A549 (cell line): ENCODE measurements around the gene DSCAML1. TPM values are rescaled to one million over a fixed set of nuclear protein-coding genes. Genes with fewer than 3 reads are reported as not detected.

Experiments
- ATAC-seq, 2 experiments: fragments of 200-7000 bp in 1 of 2; fragments of >200 bp in 1 of 2; cut with Nextera tagmentation in 1 of 2; cut with Tn5 transposase in 1 of 2; 3 replicates each; pipeline versions ENCODE4 v1.8.0 to v1.9.1; 2018 to 2020; ENCODE audit warnings: mild to moderate bottlenecking in 1 of 2, moderate library complexity in 1 of 2
- CTCF ChIA-PET: fragments of 300-600 bp; sonication (Branson Sonifier 250); formaldehyde crosslinking; extraction: SDS; loops from one replicate; lab custom pipeline; 2021; ENCODE audit warnings: antibody characterized with exemption, inconsistent platforms; lab: Yijun Ruan, JAX
- POLR2A ChIA-PET: fragments of 350-600 bp; formaldehyde crosslinking; extraction: SDS; loops from one replicate; lab custom pipeline; 2021; ENCODE audit warnings: antibody characterized with exemption, inconsistent platforms; lab: Yijun Ruan, JAX
- DNase-seq, 2 experiments: peaks; one replicate each; pipeline versions ENCODE4 v3.0.0 to v3.0.0-alpha.2; 2011 to 2016; ENCODE audit warnings: low read depth in 1 of 2, low spot score in 1 of 2
- FAIRE-seq: peaks from 2 replicates; lab custom pipeline; 2011; peaks lifted over from hg19 to GRCh38; lab: Jason Lieb, UNC
- H3K27ac ChIP-seq, 2 experiments: fragments of >200 bp; sonication (Bioruptor Twin); formaldehyde crosslinking; 3 replicates each; pipeline ENCODE4 v1.5.1; 2016 to 2017
- H3K4me1 ChIP-seq: fragments of >200 bp; sonication (Bioruptor Twin); formaldehyde crosslinking; 3 replicates; pipeline ENCODE4 v1.6.1; 2016
- H3K4me2 ChIP-seq: fragments of >200 bp; sonication (Bioruptor Twin); formaldehyde crosslinking; 3 replicates; pipeline ENCODE4 v1.6.1; 2016
- H3K4me3 ChIP-seq: fragments of >200 bp; sonication (Bioruptor Twin); formaldehyde crosslinking; 3 replicates; pipeline ENCODE4 v1.5.1; 2016
- H3K9me3 ChIP-seq: fragments of >200 bp; sonication (Bioruptor Twin); formaldehyde crosslinking; 3 replicates; pipeline ENCODE4 v1.6.1; 2016
- CBX2 ChIP-seq: fragments of 200-600 bp; sonication (generic); IDR thresholded peaks from 2 replicates; pipeline ENCODE4 v1.6.1; 2016; ENCODE audit warnings: low read depth, mild to moderate bottlenecking, borderline replicate concordance
- E2F6 ChIP-seq: IDR thresholded peaks from 2 replicates; pipeline ENCODE4 v1.6.1; 2012; ENCODE audit warnings: low read depth, borderline replicate concordance
- EHF ChIP-seq: fragments of 250-450 bp; sonication (Bioruptor Pico); IDR thresholded peaks from 2 replicates; pipeline ENCODE4 v1.5.0; 2020; ENCODE audit warnings: mild to moderate bottlenecking
- EP300 ChIP-seq, 2 experiments: fragments of >200 bp; sonication (Bioruptor Twin); formaldehyde crosslinking; IDR thresholded peaks; 2 replicates in 1 of 2; 3 replicates in 1 of 2; pipeline ENCODE4 v1.6.1; 2016 to 2017
- FOSB ChIP-seq: fragments of 250-450 bp; sonication (Bioruptor Pico); IDR thresholded peaks from 2 replicates; pipeline ENCODE4 v1.5.0; 2020; ENCODE audit warnings: mild to moderate bottlenecking, moderate library complexity
- FOXS1 ChIP-seq: fragments of 250-450 bp; sonication (Bioruptor Pico); IDR thresholded peaks from 2 replicates; pipeline ENCODE4 v1.5.0; 2020; ENCODE audit warnings: mild to moderate bottlenecking, moderate library complexity
- GATA3 ChIP-seq: IDR thresholded peaks from 2 replicates; pipeline ENCODE4 v1.6.1; 2012; ENCODE audit warnings: borderline replicate concordance
- HES2 ChIP-seq: fragments of >200 bp; sonication (Bioruptor Twin); formaldehyde crosslinking; IDR thresholded peaks from 2 replicates; pipeline ENCODE4 v1.6.1; 2016
- HMGXB4 ChIP-seq: fragments of 250-450 bp; sonication (Bioruptor Pico); IDR thresholded peaks from 2 replicates; pipeline ENCODE4 v1.5.0; 2021; ENCODE audit warnings: mild to moderate bottlenecking, moderate library complexity, borderline replicate concordance
- HOXB13 ChIP-seq: fragments of 250-450 bp; sonication (Bioruptor Pico); IDR thresholded peaks from 2 replicates; pipeline ENCODE4 v1.5.0; 2020; ENCODE audit warnings: low read depth, mild to moderate bottlenecking, moderate library complexity
- KDM1A ChIP-seq: fragments of 200-600 bp; sonication (generic); IDR thresholded peaks from 2 replicates; pipeline ENCODE4 v1.6.1; 2016; ENCODE audit warnings: low read depth, mild to moderate bottlenecking
- KDM5A ChIP-seq: fragments of 200-600 bp; sonication (generic); IDR thresholded peaks from 2 replicates; pipeline ENCODE4 v1.6.1; 2016; ENCODE audit warnings: antibody characterized with exemption, mild to moderate bottlenecking
- MAX ChIP-seq: IDR thresholded peaks from 2 replicates; pipeline ENCODE4 v1.6.1; 2012
- MYC ChIP-seq: IDR thresholded peaks from 2 replicates; pipeline ENCODE4 v1.6.1; 2012; ENCODE audit warnings: mild to moderate bottlenecking, inconsistent platforms, low read length, improper control_type of control experiment, borderline replicate concordance
- NFE2L2 ChIP-seq: fragments of 150-350 bp; conservative IDR thresholded peaks from 2 replicates; pipeline ENCODE4 v1.6.1; 2014; ENCODE audit warnings: low read length
- NR3C1 ChIP-seq: fragments of >200 bp; sonication (Bioruptor Twin); formaldehyde crosslinking; IDR thresholded peaks from 3 replicates; pipeline ENCODE4 v1.6.1; 2017
- RNF2 ChIP-seq: fragments of 200-600 bp; sonication (generic); IDR thresholded peaks from 2 replicates; pipeline ENCODE4 v1.6.1; 2016; ENCODE audit warnings: low read depth, mild to moderate bottlenecking, antibody characterized with exemption, moderate library complexity, borderline replicate concordance
- TFCP2L1 ChIP-seq: fragments of 250-450 bp; sonication (Bioruptor Pico); IDR thresholded peaks from 2 replicates; pipeline ENCODE4 v1.5.0; 2021; ENCODE audit warnings: mild to moderate bottlenecking
- ZC3H11A ChIP-seq: fragments of 450-650 bp; IDR thresholded peaks from 2 replicates; pipeline ENCODE4 v1.6.1; 2014; ENCODE audit warnings: antibody characterized with exemption, mild to moderate bottlenecking
- ZFP36 ChIP-seq: fragments of 450-650 bp; IDR thresholded peaks from 2 replicates; pipeline ENCODE4 v1.6.1; 2014; ENCODE audit warnings: borderline replicate concordance; ENCODE audit not compliant: partially characterized antibody
- WGBS: methylation state at CpG from one replicate; pipeline ENCODE4 v1.1.6; 2017; ENCODE audit errors: missing lambda C conversion rate; 5-methylcytosine and 5-hydroxymethylcytosine counted together
- polyA plus RNA-seq, 4 experiments: library from polyadenylated mRNA; depleted of rRNA in 3 of 4; stranded (reverse); fragments of >200 nt; fragmentation: RNase III in 1 of 4; extraction: RNeasy Plus Mini Kit Qiagen cat#74134 plus additional on column Dnase treatment in 1 of 4; gene quantifications; 2 replicates in 3 of 4; 3 replicates in 1 of 4; pipeline ENCODE4 v1.2.3, GENCODE V29; 2011 to 2017

DSCAML1 gene
- polyA plus RNA-seq, 2 of the 4 experiments (the other 2 are of a cell fraction) = 0.12 to 0.31 TPM

- FAIRE-seq = no peak
- TF ChIP-seq HES2 (no peak), ZFP36 (peak; percentile 4), KDM1A (peak; percentile 59; the same call in 1 of the 2 replicates)
- Histone ChIP-seq H3K9me3 (no peaks in the 10 kb centered on the region), H3K4me3 (no peak overlapping the region), H3K27ac (peak overlapping the region; percentile 22 to 72; a peak in 3 of 6 replicates), H3K4me2 (peak overlapping the region; percentile 61; the same call in 2 of the 3 replicates), H3K4me1 (peaks cover 58% of the 10 kb centered on the region)
- ChIA-PET POLR2A (no interaction called here), CTCF (interaction anchor here (0.8 to 7.5 kb wide), 7 partner anchors 10 to 400 kb away, joined by 3 to 113 read pairs (median 4); no protein-coding TSS in a partner anchor)
- DNase-seq = no peak
- whole genome bisulfite sequencing = 88% methylated on average over 6 of the region's 8 CpGs
- no peak for ATAC-seq
Measured at GRCh38 chr11:117825538-117826189, 28.6 kb upstream of the DSCAML1 start.

GRCh38 chr11:117824571-117825537 is 27.8 kb upstream of the DSCAML1 start, which contains the start of gene FXYD2:
TSS of gene FXYD2 (minus strand) at chr11:117824744. CDS start at chr11:117824678, 66 bp downstream.
- CTCF ChIA-PET = interaction anchor here (0.8 to 7.5 kb wide), 8 partner anchors 9 to 399 kb away, joined by 3 to 113 read pairs (median 4); no protein-coding TSS in a partner anchor
- no peak for DNase-seq
- WGBS = 34% methylated on average over 21 of the region's 22 CpGs
- peak within 1 kb of the TSS; percentile 61 for H3K4me2 ChIP-seq
- FAIRE-seq = no peak
- H3K9me3 ChIP-seq = no peaks in the 10 kb centered on the region
- TF ChIP-seq ZC3H11A = no peak
- TF ChIP-seq FOSB (CRISPR knock-in tag) = no peak
- TF ChIP-seq FOXS1 (CRISPR knock-in tag) = no peak
- TF ChIP-seq HMGXB4 = no peak
- TF ChIP-seq HOXB13 (CRISPR knock-in tag) = no peak
- TF ChIP-seq EP300 (IDR thresholded peaks at IDR 0.05) = no peak
- no peak for TF ChIP-seq EHF
- no peak for TF ChIP-seq GATA3
- TF ChIP-seq MYC = no peak
- TF ChIP-seq TFCP2L1 (CRISPR knock-in tag) = no peak
- no peak for TF ChIP-seq CBX2
- no peak for TF ChIP-seq KDM5A
- no peak for TF ChIP-seq MAX
- TF ChIP-seq NR3C1 = no peak
- no peak for TF ChIP-seq NFE2L2
- TF ChIP-seq RNF2 = no peak
- TF ChIP-seq E2F6 = no peak
- TF ChIP-seq, all 56 proteins: peak for 0
- Histone ChIP-seq H3K4me1 (peaks cover 55% of the 10 kb centered on the region), H3K4me3 (no peak within 1 kb of the TSS; the same call in 2 of the 3 replicates), H3K27ac (peak within 1 kb of the TSS; percentile 65 to 72; a peak in 5 of 6 replicates)
- no peak for ATAC-seq
- POLR2A ChIA-PET = no interaction called here
